ENCODE results near the gene CACNA1H.

The CACNA1H gene

GRCh38 chr16:1123525-1124230 lies 29.2 kb upstream of the CACNA1H start:
- no peak for DNase-seq

DNA sequence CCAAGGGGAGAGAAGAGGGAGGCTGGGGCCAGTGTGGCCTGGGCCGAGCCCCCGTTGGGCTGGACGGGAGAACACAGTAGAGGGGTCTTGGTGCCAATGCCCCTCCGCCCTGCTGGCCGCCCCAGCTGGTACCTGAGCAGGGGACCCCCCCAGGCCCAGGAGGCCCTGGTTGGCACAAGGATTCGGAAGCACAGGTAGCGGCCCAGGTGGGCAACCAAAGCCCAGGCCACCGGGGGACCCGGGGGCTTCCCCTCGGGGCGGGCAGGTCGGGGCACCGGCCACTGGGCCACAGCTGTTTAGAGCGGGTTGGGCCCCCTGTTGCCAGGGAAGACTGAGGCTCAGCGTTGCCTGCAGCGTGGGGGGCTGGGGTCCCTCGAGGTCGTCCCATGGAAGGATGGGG lies 28.6 kb upstream of the CACNA1H start:
- no peak for DNase-seq

- DNase-seq: no peak
Measured at GRCh38 chr16:1124795-1125194, 28.1 kb upstream of the CACNA1H start.

GRCh38 chr16:1125471-1125870 lies 27.4 kb upstream of the CACNA1H start:
- peak; percentile 11 for DNase-seq

GRCh38 chr16:1126044-1126443 lies 26.9 kb upstream of the CACNA1H start:
- no peak for DNase-seq

DNA sequence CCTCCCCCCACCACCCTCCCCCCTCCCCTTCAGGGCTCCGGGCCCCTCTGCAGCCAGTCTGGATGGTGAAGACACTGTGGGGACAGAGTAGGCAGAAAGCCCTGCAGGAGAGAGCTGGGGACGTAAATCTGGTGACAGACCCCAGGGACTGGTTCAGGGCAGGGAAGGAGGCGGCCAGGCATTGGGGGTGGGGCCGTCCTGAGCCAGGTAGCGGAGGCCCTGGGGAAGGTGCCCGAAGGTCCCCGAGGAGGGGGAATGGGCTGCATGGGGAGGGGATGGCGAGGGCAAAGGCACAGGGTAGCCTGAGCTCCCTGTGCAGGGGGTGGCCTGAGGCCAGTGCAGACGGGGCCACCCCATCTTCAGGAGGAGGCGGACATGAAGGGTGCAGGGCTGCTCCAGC lies 26.3 kb upstream of the CACNA1H start:
- no peak for DNase-seq

- DNase-seq: no peak
Measured at GRCh38 chr16:1127101-1127500, 25.8 kb upstream of the CACNA1H start.

DNA sequence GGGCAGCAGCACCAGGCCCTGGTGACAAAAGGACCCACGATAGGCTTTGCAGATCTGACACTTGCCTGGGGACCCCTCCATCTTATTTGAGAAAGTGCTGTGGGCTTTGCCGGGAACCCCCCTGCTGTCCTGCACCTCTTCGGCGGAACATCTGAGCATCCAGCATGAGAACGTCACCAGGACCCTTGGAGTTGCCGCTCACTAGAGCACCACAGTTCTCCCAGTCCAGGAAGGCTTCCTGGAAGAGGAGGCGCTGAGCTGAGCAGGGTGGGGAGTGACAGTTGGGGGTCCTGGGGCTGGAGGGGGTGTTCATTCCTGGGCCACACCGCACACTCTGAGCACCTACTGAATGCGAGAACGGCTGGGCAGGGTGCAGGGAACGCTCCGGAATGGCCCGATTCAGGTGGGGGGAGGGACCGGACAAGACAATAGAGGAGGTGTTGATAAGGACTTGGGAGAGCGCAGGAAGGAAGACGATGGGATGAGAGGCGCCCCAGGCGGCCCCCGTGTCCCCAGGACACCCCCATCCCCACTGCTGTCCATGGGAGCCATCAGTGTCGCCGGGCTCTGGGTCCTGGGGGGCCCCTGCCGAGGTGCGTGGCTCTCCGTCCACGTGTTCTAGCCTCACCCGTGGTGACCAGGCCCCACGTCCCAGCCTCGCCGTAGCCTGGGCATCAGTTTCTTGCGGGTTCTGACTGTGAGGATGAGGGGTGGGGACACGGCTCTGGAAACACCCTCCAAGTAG lies 24.8 kb upstream of the CACNA1H start:
- no peak for DNase-seq

DNA sequence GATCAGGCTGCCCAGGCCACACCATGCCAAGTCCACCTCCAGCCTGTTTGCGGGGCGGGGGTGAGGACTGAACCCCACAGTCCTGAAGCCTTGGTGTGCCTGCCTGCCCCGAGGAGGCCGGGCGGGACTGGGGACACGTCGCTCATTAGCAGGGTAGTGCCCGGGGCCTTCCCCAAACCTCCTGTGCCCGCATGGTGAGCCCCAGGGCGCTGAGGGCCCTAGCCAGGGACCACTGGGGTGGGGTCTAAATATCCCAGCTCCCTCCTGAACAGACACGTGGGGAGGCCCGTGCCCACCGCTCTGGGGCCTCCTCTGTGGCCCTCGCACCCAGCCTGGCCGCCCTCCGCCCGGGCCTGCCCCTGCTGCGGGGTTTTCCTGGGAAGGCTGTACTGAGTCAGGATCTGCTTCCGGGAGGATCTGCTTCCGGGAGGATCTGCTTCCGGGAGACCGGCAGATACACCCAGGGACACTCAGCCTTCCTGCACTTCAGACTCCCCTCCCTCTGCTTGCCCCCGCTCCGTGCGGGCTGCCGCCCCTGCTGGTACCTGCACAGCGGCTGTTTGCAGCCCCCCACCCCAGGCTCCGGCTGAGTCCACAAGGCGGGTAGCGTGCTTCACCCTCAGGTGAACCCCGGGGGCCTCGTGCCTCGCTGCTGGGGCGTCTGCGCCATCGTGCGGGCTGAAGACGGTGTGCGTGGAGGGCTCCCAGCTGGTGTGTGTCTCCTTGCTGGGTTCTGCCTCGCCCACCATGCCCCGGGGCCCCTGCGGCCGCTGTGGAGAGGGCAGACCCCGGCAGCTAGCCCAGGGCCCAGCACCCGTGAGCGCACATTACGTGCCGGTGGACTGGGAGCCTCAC lies 23.6 kb upstream of the CACNA1H start:
- DNase-seq: no peak

- no peak for DNase-seq
Measured at GRCh38 chr16:1130382-1130781, 22.5 kb upstream of the CACNA1H start.

GRCh38 chr16:1131378-1131994 lies 21.4 kb upstream of the CACNA1H start:
- no peak for DNase-seq

DNA sequence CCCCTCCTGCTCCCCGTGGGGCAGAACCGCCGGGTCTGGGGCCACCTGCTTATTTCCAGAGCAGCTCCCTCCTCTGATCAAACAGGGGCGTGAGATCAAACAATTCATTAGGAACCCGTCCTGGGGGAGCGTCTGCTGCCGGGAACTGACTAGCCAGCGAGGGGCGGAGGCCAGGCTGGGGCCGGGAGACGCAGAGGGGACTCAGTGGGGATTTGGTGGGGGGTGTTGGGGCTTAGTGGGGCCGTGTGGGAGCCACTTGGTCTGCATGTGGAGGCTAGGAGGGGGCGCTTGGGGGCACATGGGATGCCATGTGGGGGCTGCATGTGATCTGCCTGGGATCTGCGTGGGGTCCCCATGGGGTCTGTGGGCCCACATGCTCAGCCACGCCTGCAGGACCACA lies 20.5 kb upstream of the CACNA1H start:
- no peak for DNase-seq

GRCh38 chr16:1133271-1133670 lies 19.6 kb upstream of the CACNA1H start:
- DNase-seq: no peak

- DNase-seq: no peak
Measured at GRCh38 chr16:1133810-1134520, 18.9 kb upstream of the CACNA1H start.

DNA sequence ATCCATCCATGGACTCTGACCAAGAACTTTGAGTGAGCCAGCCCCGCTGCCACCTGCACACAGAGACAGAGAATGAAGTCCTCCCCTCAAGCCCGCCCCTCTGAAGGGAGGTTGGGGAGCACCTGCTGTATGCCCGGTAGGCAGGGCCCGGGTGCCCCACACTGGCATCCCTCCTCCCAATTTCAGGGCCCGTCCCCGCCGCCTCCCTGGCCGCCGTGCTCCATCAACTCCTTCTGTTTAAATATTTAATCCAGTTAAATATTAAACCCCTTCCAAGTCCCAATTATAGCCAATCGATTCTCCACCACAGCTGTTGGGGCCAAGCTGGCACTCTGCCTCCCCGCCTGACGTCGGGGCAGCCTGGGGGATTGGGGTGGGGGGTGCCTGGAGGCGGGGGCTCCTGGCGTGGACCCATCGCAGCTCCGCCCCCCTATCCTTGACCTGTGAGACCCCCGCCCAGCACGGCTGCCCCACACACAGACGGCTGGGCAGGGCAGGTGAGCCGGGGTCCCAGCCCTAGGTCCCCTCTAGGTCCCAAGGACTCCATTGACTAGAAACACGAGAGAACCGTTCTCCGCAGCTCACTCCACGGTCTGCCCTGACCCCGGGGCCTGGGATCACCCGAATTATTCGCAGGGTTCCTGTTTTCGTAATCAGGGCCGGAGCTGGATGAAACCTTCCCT lies 18.0 kb upstream of the CACNA1H start:
- DNase-seq: peak; percentile 46

GRCh38 chr16:1135459-1135825 lies 17.5 kb upstream of the CACNA1H start:
- no peak for DNase-seq

GRCh38 chr16:1137604-1138003 lies 15.3 kb upstream of the CACNA1H start:
- DNase-seq: no peak

- DNase-seq: no peak
Measured at GRCh38 chr16:1140582-1141162, 12.2 kb upstream of the CACNA1H start.

- no peak for DNase-seq
Measured at GRCh38 chr16:1141191-1141590, 11.7 kb upstream of the CACNA1H start.

- DNase-seq: no peak
Measured at GRCh38 chr16:1141716-1142115, 11.2 kb upstream of the CACNA1H start.

DNA sequence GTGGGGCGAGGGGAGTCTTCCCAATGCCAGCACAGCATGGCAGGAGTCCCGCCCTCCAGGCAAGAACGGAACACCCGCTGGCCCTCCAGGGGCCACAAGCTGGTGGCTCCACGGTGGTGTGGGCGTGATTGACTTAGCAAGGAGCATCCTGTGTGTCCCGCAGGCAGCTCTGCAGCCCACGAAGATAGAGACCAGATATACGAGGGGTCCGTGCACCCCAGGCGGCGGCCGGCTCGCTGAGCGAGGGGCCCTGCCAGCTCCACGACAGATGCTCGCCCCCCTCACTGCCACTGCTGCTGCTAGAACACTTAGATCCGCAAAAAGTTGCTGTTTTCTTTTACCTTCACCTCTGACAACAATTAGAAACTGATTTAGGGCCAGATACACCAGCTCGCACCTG lies 10.0 kb upstream of the CACNA1H start:
- DNase-seq: no peak

All from NCI-H1092 treated with DMSO at 0.1 percent for 48 hours (cell line).